T-helper 17 cell (primary cell): ENCODE measurements around the gene BCL2L2. TPM values are rescaled to one million over a fixed set of nuclear protein-coding genes. Genes with fewer than 3 reads are reported as not detected.
A peak's percentile ranks its signal among the peaks of the same experiment; 100 is the strongest.
"Not testable (repeated sequence)": the region's sequence is repeated elsewhere in the genome, so short reads cannot be mapped to it uniquely, and the experiment has no call there.

Experiments
- ATAC-seq: fragments of 150-1000 bp; cut with Tn5 transposase; 2 replicates; pipeline ENCODE4 v1.10.0; 2021; ENCODE audit warnings: mild to moderate bottlenecking, moderate library complexity
- DNase-seq, 3 donors: peaks; one replicate each; pipeline versions ENCODE4 v3.0.0 to v3.0.0-alpha.2; 2020 to 2021
- H3K9me3 ChIP-seq: one replicate; pipeline ENCODE4 v1.7.0; 2013; ENCODE audit warnings: low read length, mild to moderate bottlenecking; ENCODE audit not compliant: control insufficient read depth, poor library complexity, severe bottlenecking
- H3K27ac Mint-ChIP-seq: one replicate; pipeline ENCODE4 v1.8.0; 2022; ENCODE audit warnings: mild to moderate bottlenecking, moderate library complexity, mixed read lengths
- H3K27me3 Mint-ChIP-seq: one replicate; pipeline ENCODE4 v1.8.0; 2022; ENCODE audit warnings: mixed read lengths
- H3K36me3 Mint-ChIP-seq: one replicate; pipeline ENCODE4 v1.8.0; 2022; ENCODE audit warnings: low read depth, mixed read lengths
- H3K4me1 Mint-ChIP-seq: one replicate; pipeline ENCODE4 v1.8.0; 2022; ENCODE audit warnings: mild to moderate bottlenecking, mixed read lengths
- H3K4me3 Mint-ChIP-seq: one replicate; pipeline ENCODE4 v1.8.0; 2022; ENCODE audit warnings: mild to moderate bottlenecking, moderate library complexity, mixed read lengths
- total RNA-seq, 4 donors: library from RNA in 2 of 4; stranded (reverse) in 2 of 4; gene quantifications; one replicate each; pipeline ENCODE4 v1.2.3 and lab custom pipeline; 2022 to 2026

The BCL2L2 gene
- total RNA-seq, 2 donors from 2014 or later, result 3.5 to 5.0 TPM

- DNase-seq (no peak), ATAC-seq (no peak)
- no peak overlapping the region for H3K4me3 Mint-ChIP-seq
- H3K36me3 Mint-ChIP-seq, result no peaks in the 10 kb centered on the region
- no peaks in the 10 kb centered on the region for H3K9me3 ChIP-seq
- H3K27me3 Mint-ChIP-seq, result no peaks in the 10 kb centered on the region
- H3K4me1 Mint-ChIP-seq, result peaks cover 22% of the 10 kb centered on the region
- H3K27ac Mint-ChIP-seq, result no peak overlapping the region
Observed at GRCh38 chr14:23324455-23324846, 17.8 kb downstream of the BCL2L2 start.

GRCh38 chr14:23324993-23325392 lies 18.4 kb downstream of the BCL2L2 start:
- no peaks in the 10 kb centered on the region for H3K27me3 Mint-ChIP-seq
- ATAC-seq (no peak), DNase-seq (no peak)
- H3K4me1 Mint-ChIP-seq, result peaks cover 22% of the 10 kb centered on the region
- H3K36me3 Mint-ChIP-seq, result no peaks in the 10 kb centered on the region
- H3K9me3 ChIP-seq, result no peaks in the 10 kb centered on the region
- H3K27ac Mint-ChIP-seq, result peak overlapping the region; percentile 51
- no peak overlapping the region for H3K4me3 Mint-ChIP-seq

- not testable (repeated sequence) for DNase-seq, H3K27me3 Mint-ChIP-seq, H3K36me3 Mint-ChIP-seq, H3K9me3 ChIP-seq, H3K4me3 Mint-ChIP-seq, ATAC-seq
- H3K4me1 Mint-ChIP-seq, result peaks cover 18% of the 10 kb centered on the region
- H3K27ac Mint-ChIP-seq, result peak overlapping the region; percentile 51
Observed at GRCh38 chr14:23325746-23326145, 19.1 kb downstream of the BCL2L2 start.

- no peaks in the 10 kb centered on the region for H3K36me3 Mint-ChIP-seq
- no peaks in the 10 kb centered on the region for H3K9me3 ChIP-seq
- no peak for DNase-seq
- H3K27me3 Mint-ChIP-seq, result no peaks in the 10 kb centered on the region
- H3K4me3 Mint-ChIP-seq, result no peak overlapping the region
- ATAC-seq, result no peak
- peak overlapping the region; percentile 78 for H3K27ac Mint-ChIP-seq
- H3K4me1 Mint-ChIP-seq, result peaks cover 18% of the 10 kb centered on the region
Observed at GRCh38 chr14:23326491-23327332, 20.1 kb downstream of the BCL2L2 start.

DNA sequence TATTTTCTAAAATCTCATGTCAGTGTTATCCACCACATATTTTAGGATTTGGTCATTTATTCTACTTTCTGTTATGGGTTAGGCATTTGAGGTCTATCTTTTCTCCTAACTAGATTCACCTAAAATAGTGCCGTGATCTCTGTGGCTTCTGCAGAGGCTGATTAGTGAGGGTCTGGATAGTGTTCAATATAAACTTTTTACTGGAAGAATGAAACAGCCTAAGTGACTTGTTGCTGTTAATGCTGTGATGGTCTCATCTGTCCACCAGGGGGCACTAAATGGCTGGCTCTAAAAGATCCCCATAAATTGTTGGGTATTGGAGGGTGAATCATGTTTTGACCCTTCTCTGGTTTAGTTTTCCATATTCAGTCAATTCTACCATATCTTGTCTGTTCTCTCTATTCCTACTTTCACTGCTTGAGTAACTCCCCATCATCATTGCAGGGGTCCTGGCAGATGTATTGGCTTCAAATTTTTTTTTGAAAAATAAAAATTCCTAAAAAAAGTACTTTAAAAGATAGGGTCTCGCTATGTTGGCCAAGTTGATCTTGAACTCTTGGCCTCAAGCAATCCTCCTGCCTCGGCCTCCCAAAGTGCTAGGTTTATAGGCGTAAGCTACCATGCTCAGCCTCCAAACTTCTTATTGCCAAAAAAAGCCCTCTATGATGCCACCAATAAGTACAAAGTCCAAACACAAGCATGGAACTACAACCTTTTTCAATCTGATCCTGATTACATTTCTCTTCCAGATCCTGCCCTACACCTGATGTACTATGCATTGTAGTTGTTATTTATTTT lies 21.5 kb downstream of the BCL2L2 start:
- Mint-ChIP-seq H3K4me1 (peaks cover 5% of the 10 kb centered on the region), H3K27ac (peak overlapping the region; percentile 78), H3K27me3 (no peaks in the 10 kb centered on the region), H3K36me3 (no peaks in the 10 kb centered on the region), H3K4me3 (no peak overlapping the region)
- H3K9me3 ChIP-seq, result no peaks in the 10 kb centered on the region
- DNase-seq (peak in 2 of 3 donors; percentile 30 to 48), ATAC-seq (peak; percentile 75)

DNA sequence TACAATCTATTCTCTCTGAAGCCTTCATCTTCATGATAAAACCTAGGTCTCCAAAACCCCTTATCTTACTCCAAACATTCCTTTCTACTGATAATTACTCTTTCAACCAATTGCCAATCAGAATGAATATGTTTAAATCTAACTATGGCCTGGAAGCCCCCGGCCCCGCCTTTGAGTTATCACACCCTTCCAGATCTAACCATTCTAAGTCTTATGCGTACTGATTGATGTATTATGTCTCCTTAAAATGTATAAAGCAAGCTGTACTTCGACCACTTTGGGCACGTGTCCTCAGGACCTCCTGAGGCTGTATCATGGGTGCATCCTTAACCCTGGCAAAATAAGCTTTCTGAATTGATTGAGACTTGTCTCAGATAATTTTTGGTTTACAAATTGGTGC lies 29.0 kb downstream of the BCL2L2 start:
- no peak overlapping the region for H3K4me3 Mint-ChIP-seq

DNA sequence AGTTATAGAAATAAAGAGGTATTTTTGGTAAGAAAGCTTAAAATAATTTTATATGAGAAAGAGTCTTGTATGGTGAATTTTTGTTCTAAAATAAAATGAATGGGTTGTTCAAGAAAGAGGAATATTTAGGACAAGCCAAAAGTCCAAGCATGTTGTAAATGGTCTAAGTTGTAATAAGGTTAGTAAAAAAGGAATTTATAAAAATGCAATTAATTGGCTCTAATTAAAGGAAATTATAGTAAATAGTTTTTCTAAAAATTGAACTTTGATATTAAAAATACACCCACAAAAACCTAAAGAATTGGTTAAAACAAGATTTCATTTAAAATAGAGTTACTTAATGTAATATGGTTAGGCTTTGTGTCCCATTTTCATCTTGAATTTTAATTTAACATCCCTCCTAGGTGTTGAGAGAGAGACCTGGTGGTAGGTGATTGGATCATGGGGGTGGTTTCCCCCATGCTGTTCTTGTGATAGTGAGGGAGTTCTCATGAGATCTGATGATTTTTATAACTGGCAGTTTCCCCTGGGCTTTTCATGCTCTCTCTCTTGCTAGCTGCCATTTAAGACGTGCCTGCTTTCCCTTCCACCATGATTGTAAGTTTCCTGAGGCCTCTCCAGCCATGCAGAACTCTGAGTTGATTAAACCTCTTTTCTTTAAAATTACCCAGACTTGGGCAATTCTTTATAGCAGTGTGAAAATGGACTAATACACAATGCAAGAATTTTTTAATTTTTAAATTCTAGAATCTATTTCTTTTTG lies 33.1 kb downstream of the BCL2L2 start:
- H3K27me3 Mint-ChIP-seq, result peaks cover 39% of the 10 kb centered on the region
- peaks cover 3% of the 10 kb centered on the region for H3K36me3 Mint-ChIP-seq
- H3K4me3 Mint-ChIP-seq, result no peak overlapping the region
- H3K9me3 ChIP-seq, result no peaks in the 10 kb centered on the region
- H3K27ac Mint-ChIP-seq, result no peak overlapping the region
- ATAC-seq (no peak), DNase-seq (no peak)
- H3K4me1 Mint-ChIP-seq, result no peaks in the 10 kb centered on the region

More for the DNA sequence above, 29.0 kb downstream of the BCL2L2 start:
- DNase-seq, result no peak
- Mint-ChIP-seq H3K36me3 (peaks cover 3% of the 10 kb centered on the region), H3K4me1 (no peaks in the 10 kb centered on the region), H3K27ac (no peak overlapping the region), H3K27me3 (peaks cover 37% of the 10 kb centered on the region)
- H3K9me3 ChIP-seq, result no peaks in the 10 kb centered on the region
- ATAC-seq, result no peak

DNA sequence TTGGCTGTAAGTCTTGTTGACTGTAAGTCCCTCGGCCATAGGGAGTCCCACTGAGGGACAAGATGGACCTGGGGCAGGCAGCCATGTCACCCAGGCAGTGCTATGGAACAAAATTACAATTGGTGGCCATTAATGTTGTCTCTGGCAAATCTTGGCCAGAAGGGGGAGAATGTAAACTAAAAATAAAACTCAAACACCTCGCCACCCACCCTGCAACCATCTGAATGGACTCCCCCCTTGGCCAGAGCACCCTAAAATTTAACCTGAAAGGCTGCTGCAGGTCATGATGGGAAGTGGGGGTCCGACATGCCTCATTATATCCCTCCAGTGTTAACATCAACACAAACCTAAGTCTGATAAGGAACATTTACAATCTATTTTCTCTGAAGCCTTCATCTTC lies 37.8 kb downstream of the BCL2L2 start:
- DNase-seq (no peak), ATAC-seq (no peak)
- peaks cover 4% of the 10 kb centered on the region for H3K4me1 Mint-ChIP-seq
- H3K27ac Mint-ChIP-seq, result no peak overlapping the region
- peaks cover 5% of the 10 kb centered on the region for H3K27me3 Mint-ChIP-seq
- H3K9me3 ChIP-seq, result no peaks in the 10 kb centered on the region
- H3K4me3 Mint-ChIP-seq, result no peak overlapping the region
- peaks cover 3% of the 10 kb centered on the region for H3K36me3 Mint-ChIP-seq

GRCh38 chr14:23345987-23346692 lies 39.5 kb downstream of the BCL2L2 start:
- Mint-ChIP-seq H3K27ac (no peak overlapping the region), H3K4me3 (no peak overlapping the region)

GRCh38 chr14:23346693-23347405 lies 40.2 kb downstream of the BCL2L2 start:
- no peak overlapping the region for H3K4me3 Mint-ChIP-seq
- H3K4me1 Mint-ChIP-seq, result peaks cover 4% of the 10 kb centered on the region
- peaks cover 20% of the 10 kb centered on the region for H3K27me3 Mint-ChIP-seq
- H3K27ac Mint-ChIP-seq, result no peak overlapping the region
- no peak for ATAC-seq
- no peaks in the 10 kb centered on the region for H3K9me3 ChIP-seq
- H3K36me3 Mint-ChIP-seq, result peaks cover 5% of the 10 kb centered on the region
- no peak for DNase-seq

More at GRCh38 chr14:23345987-23346692, 39.5 kb downstream of the BCL2L2 start:
- Mint-ChIP-seq H3K36me3 (peaks cover 5% of the 10 kb centered on the region), H3K27me3 (peaks cover 17% of the 10 kb centered on the region), H3K4me1 (peaks cover 4% of the 10 kb centered on the region)
- DNase-seq (no peak), ATAC-seq (no peak)
- H3K9me3 ChIP-seq, result no peaks in the 10 kb centered on the region

GRCh38 chr14:23347406-23348296 lies 41.0 kb downstream of the BCL2L2 start:
- H3K9me3 ChIP-seq, result no peaks in the 10 kb centered on the region
- H3K4me3 Mint-ChIP-seq, result no peak overlapping the region
- no peak overlapping the region for H3K27ac Mint-ChIP-seq
- ATAC-seq (no peak), DNase-seq (no peak)
- peaks cover 5% of the 10 kb centered on the region for H3K36me3 Mint-ChIP-seq
- H3K27me3 Mint-ChIP-seq, result peaks cover 20% of the 10 kb centered on the region
- peaks cover 5% of the 10 kb centered on the region for H3K4me1 Mint-ChIP-seq
